ENCODE data around the gene PPP2R2C.

Gene PPP2R2C

GRCh38 chr4:6282314-6282771 is 190.1 kb downstream of the PPP2R2C start:
- Histone ChIP-seq H3K4me1 (ENCODE audit: control insufficient read depth, insufficient read depth, low read length) (no peaks in the 10 kb centered on the region), H3K9me3 (ENCODE audit: control insufficient read depth, insufficient read depth, low read depth, low read length) (no peaks in the 10 kb centered on the region), H3K4me3 (ENCODE audit: low read depth, low read length) (no peak overlapping the region), H3K27ac (ENCODE audit: extremely low read depth, low read depth, low read length) (no peak overlapping the region), H3K36me3 (ENCODE audit: control insufficient read depth in 2 of 2, insufficient read depth in 1 of 2, low read length in 2 of 2) (peaks cover 0 to 71% of the 10 kb centered on the region in 2 experiments; a peak in 1 of 3 replicates)
- TF ChIP-seq PRDM1 (tag by site-specific recombination; IDR thresholded peaks at IDR 0.05) (no peak), ZNF843 (tag by site-specific recombination; IDR thresholded peaks at IDR 0.05) (no peak), ZNF585B (tag by site-specific recombination; IDR thresholded peaks at IDR 0.05) (no peak), ZNF398 (tag by site-specific recombination; IDR thresholded peaks at IDR 0.05) (no peak), ZNF133 (tag by site-specific recombination; IDR thresholded peaks at IDR 0.05) (no peak), ZNF132 (tag by site-specific recombination; IDR thresholded peaks at IDR 0.05; ENCODE audit: borderline replicate concordance) (no peak), BCL11B (tag by site-specific recombination; IDR thresholded peaks at IDR 0.05; ENCODE audit: low read depth) (no peak), TRIM28 (IDR thresholded peaks at IDR 0.05; ENCODE audit: borderline replicate concordance, low read length) (no peak), ZNF600 (tag by site-specific recombination; IDR thresholded peaks at IDR 0.05) (no peak), ZNF555 (tag by site-specific recombination; conservative IDR thresholded peaks at IDR 0.05) (no peak), ZNF664 (tag by site-specific recombination; IDR thresholded peaks at IDR 0.05) (no peak), REST (tag by site-specific recombination; IDR thresholded peaks at IDR 0.05) (no peak), ZNF2 (tag by site-specific recombination; IDR thresholded peaks at IDR 0.05) (no peak), ZNF596 (tag by site-specific recombination; IDR thresholded peaks at IDR 0.05) (no peak)
- TF ChIP-seq, protein P1, sequence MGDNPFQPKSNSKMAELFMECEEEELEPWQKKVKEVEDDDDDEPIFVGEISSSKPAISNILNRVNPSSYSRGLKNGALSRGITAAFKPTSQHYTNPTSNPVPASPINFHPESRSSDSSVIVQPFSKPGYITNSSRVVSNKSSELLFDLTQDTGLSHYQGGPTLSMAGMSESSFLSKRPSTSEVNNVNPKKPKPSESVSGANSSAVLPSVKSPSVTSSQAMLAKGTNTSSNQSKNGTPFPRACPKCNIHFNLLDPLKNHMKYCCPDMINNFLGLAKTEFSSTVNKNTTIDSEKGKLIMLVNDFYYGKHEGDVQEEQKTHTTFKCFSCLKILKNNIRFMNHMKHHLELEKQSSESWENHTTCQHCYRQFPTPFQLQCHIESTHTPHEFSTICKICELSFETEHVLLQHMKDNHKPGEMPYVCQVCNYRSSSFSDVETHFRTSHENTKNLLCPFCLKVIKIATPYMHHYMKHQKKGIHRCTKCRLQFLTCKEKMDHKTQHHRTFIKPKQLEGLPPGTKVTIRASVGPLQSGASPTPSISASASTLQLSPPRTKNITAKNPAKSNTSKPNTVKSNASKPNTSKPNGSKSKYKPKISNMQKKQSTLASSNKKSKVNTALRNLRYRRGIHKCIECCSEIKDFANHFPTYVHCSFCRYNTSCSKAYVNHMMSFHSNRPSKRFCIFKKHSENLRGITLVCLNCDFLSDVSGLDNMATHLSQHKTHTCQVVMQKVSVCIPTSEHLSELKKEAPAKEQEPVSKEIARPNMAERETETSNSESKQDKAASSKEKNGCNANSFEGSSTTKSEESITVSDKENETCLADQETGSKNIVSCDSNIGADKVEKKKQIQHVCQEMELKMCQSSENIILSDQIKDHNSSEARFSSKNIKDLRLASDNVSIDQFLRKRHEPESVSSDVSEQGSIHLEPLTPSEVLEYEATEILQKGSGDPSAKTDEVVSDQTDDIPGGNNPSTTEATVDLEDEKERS (tag by site-specific recombination; IDR thresholded peaks at IDR 0.05), result no peak
- TF ChIP-seq, protein P2, sequence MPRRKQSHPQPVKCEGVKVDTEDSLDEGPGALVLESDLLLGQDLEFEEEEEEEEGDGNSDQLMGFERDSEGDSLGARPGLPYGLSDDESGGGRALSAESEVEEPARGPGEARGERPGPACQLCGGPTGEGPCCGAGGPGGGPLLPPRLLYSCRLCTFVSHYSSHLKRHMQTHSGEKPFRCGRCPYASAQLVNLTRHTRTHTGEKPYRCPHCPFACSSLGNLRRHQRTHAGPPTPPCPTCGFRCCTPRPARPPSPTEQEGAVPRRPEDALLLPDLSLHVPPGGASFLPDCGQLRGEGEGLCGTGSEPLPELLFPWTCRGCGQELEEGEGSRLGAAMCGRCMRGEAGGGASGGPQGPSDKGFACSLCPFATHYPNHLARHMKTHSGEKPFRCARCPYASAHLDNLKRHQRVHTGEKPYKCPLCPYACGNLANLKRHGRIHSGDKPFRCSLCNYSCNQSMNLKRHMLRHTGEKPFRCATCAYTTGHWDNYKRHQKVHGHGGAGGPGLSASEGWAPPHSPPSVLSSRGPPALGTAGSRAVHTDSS (tag by site-specific recombination; IDR thresholded peaks at IDR 0.05), result no peak
- TF ChIP-seq, protein P3, sequence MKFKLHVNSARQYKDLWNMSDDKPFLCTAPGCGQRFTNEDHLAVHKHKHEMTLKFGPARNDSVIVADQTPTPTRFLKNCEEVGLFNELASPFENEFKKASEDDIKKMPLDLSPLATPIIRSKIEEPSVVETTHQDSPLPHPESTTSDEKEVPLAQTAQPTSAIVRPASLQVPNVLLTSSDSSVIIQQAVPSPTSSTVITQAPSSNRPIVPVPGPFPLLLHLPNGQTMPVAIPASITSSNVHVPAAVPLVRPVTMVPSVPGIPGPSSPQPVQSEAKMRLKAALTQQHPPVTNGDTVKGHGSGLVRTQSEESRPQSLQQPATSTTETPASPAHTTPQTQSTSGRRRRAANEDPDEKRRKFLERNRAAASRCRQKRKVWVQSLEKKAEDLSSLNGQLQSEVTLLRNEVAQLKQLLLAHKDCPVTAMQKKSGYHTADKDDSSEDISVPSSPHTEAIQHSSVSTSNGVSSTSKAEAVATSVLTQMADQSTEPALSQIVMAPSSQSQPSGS (tag by site-specific recombination; IDR thresholded peaks at IDR 0.05; ENCODE audit: low read depth), result no peak
- CTCF ChIA-PET, result interaction anchor here (0.7 to 1.6 kb wide), 2 partner anchors 18 to 52 kb away, joined by 3 to 6 read pairs; no protein-coding TSS in a partner anchor
- POLR2A ChIA-PET, result no interaction called here
